Activated CD4-positive, alpha-beta T cell treated with anti-CD3 and anti-CD28 coated beads, Interleukin-10, Interleukin-2, amounts not matched to agents 100 ng/mL and 50 ng/mL, durations not matched to agents 16 hours and 8 hours (primary cell): Measurements from ENCODE around the gene CEP128.

ENCODE experiments used
- DNase-seq: peaks from one replicate; pipeline ENCODE4 v3.0.0-alpha.2; 2020

Gene CEP128

GRCh38 chr14:80658155-80658554 is 283.4 kb downstream of the CEP128 start:
- DNase-seq, result no peak

GRCh38 chr14:80653956-80654355 is 287.6 kb downstream of the CEP128 start:
- no peak for DNase-seq

GRCh38 chr14:80645667-80646413 is 295.7 kb downstream of the CEP128 start:
- no peak for DNase-seq

GRCh38 chr14:80644826-80645225 is 296.7 kb downstream of the CEP128 start:
- no peak for DNase-seq

GRCh38 chr14:80638620-80639515 is 302.7 kb downstream of the CEP128 start:
- no peak for DNase-seq

GRCh38 chr14:80637756-80638619 is 303.6 kb downstream of the CEP128 start:
- DNase-seq, result no peak

GRCh38 chr14:80636071-80636470 is 305.5 kb downstream of the CEP128 start:
- DNase-seq, result no peak

- no peak for DNase-seq
Observed at GRCh38 chr14:80634106-80634758, 307.3 kb downstream of the CEP128 start.

GRCh38 chr14:80629606-80630005 is 311.9 kb downstream of the CEP128 start:
- DNase-seq, result no peak

GRCh38 chr14:80628547-80628946 is 313.0 kb downstream of the CEP128 start:
- DNase-seq, result no peak

GRCh38 chr14:80627745-80628144 is 313.8 kb downstream of the CEP128 start:
- DNase-seq, result no peak

- no peak for DNase-seq
Observed at GRCh38 chr14:80624581-80624980, 317.0 kb downstream of the CEP128 start.

- peak; percentile 1 for DNase-seq
Observed at GRCh38 chr14:80621701-80622100, 319.8 kb downstream of the CEP128 start.

GRCh38 chr14:80620434-80620833 is 321.1 kb downstream of the CEP128 start:
- no peak for DNase-seq

- no peak for DNase-seq
Observed at GRCh38 chr14:80618751-80619329, 322.7 kb downstream of the CEP128 start.

- no peak for DNase-seq
Observed at GRCh38 chr14:80615831-80616230, 325.7 kb downstream of the CEP128 start.

GRCh38 chr14:80609055-80609454 is 332.5 kb downstream of the CEP128 start:
- no peak for DNase-seq

GRCh38 chr14:80608563-80608962 is 333.0 kb downstream of the CEP128 start:
- DNase-seq, result no peak

- DNase-seq, result no peak
Observed at GRCh38 chr14:80607430-80608190, 333.9 kb downstream of the CEP128 start.

- DNase-seq, result no peak
Observed at GRCh38 chr14:80606347-80606772, 335.2 kb downstream of the CEP128 start.

- no peak for DNase-seq
Observed at GRCh38 chr14:80605536-80605935, 336.0 kb downstream of the CEP128 start.
